Ureter (tissue), 1 donor: Measurements from ENCODE around the gene RPL18. TPM values are rescaled to one million over a fixed set of nuclear protein-coding genes. Genes with fewer than 3 reads are reported as not detected.
A peak's percentile ranks its signal among the peaks of the same experiment; 100 is the strongest.

Experiments used
- DNase-seq: peaks from one replicate; pipeline ENCODE4 v3.0.0-alpha.2; 2020; ENCODE audit warnings: low spot score
- total RNA-seq: library from RNA; stranded (reverse); gene quantifications from one replicate; pipeline ENCODE4 v1.2.4, GENCODE V29; 2023
- donor health status: DM: yes; HTN: yes; CAD: no.

Gene RPL18
- total RNA-seq, 1 donor from 2014 or later, result 1,575 TPM

GRCh38 chr19:48614436-48615230, 4.3 kb downstream of the RPL18 start, which contains the start of gene FAM83E:
TSS of gene FAM83E (minus strand) at chr19:48615076. CDS start at chr19:48613372, 1,704 bp downstream.
- DNase-seq, result peak; percentile 86

- no peak for DNase-seq
These were observed 5.0 kb downstream of the RPL18 start for GRCh38 chr19:48613852-48614435.

GRCh38 chr19:48613024-48613851, 5.7 kb downstream of the RPL18 start:
- no peak for DNase-seq

GRCh38 chr19:48611872-48612271, 7.1 kb downstream of the RPL18 start:
- no peak for DNase-seq

GRCh38 chr19:48609571-48610108, 9.3 kb downstream of the RPL18 start:
- no peak for DNase-seq

- DNase-seq, result no peak
These were observed 10.1 kb downstream of the RPL18 start for GRCh38 chr19:48608798-48609263.

- DNase-seq, result no peak
These were observed 11.6 kb downstream of the RPL18 start for GRCh38 chr19:48607359-48607755.

GRCh38 chr19:48606463-48607358, 12.3 kb downstream of the RPL18 start, which contains the start of gene SPACA4:
TSS of gene SPACA4 (plus strand) at chr19:48606742. CDS start at chr19:48606979, 237 bp downstream.
- DNase-seq, result no peak

- DNase-seq, result no peak
These were observed 15.1 kb downstream of the RPL18 start for GRCh38 chr19:48603850-48604249.

- no peak for DNase-seq
These were observed 15.5 kb downstream of the RPL18 start for GRCh38 chr19:48603449-48603848.

GRCh38 chr19:48603001-48603400, 16.0 kb downstream of the RPL18 start:
- DNase-seq, result no peak

GRCh38 chr19:48600679-48601417, 18.1 kb downstream of the RPL18 start:
- no peak for DNase-seq

- no peak for DNase-seq
These were observed 19.8 kb downstream of the RPL18 start for GRCh38 chr19:48598996-48599700.

GRCh38 chr19:48596679-48597465, 22.1 kb downstream of the RPL18 start:
- no peak for DNase-seq

GRCh38 chr19:48596237-48596636, 22.7 kb downstream of the RPL18 start:
- no peak for DNase-seq

- no peak for DNase-seq
These were observed 23.1 kb downstream of the RPL18 start for GRCh38 chr19:48595833-48596232.

- DNase-seq, result no peak
These were observed 23.8 kb downstream of the RPL18 start for GRCh38 chr19:48595171-48595570.

- DNase-seq, result no peak
These were observed 28.0 kb downstream of the RPL18 start for GRCh38 chr19:48591021-48591420.
